HepG2 (cell line): Measurements from ENCODE around the gene PRXL2A. TPM values are rescaled to one million over a fixed set of nuclear protein-coding genes. Genes with fewer than 3 reads are reported as not detected.

Experiments used
- ADNP ChIP-seq: sonication (generic); formaldehyde crosslinking; IDR thresholded peaks from 2 replicates; pipeline ENCODE4 v1.4.0; 2020; ENCODE audit warnings: missing genetic modification reagents
- ATF6 ChIP-seq: sonication (generic); formaldehyde crosslinking; conservative IDR thresholded peaks from 2 replicates; pipeline ENCODE4 v1.4.0; 2020; ENCODE audit warnings: missing genetic modification reagents
- CENPX ChIP-seq: sonication (generic); formaldehyde crosslinking; IDR thresholded peaks from 2 replicates; pipeline ENCODE4 v1.9.0; 2021; ENCODE audit warnings: mild to moderate bottlenecking, missing genetic modification reagents, moderate library complexity
- HDAC6 ChIP-seq: fragments of 200-600 bp; sonication (generic); IDR thresholded peaks from 2 replicates; pipeline ENCODE4 v1.7.0; 2017; ENCODE audit warnings: mild to moderate bottlenecking, antibody characterized with exemption, low read length, low read depth
- JUN ChIP-seq: sonication (generic); formaldehyde crosslinking; IDR thresholded peaks from 2 replicates; pipeline ENCODE4 v1.4.0; 2020; ENCODE audit warnings: mild to moderate bottlenecking, missing genetic modification reagents
- KMT2A ChIP-seq: sonication (generic); formaldehyde crosslinking; IDR thresholded peaks from 2 replicates; pipeline ENCODE4 v1.4.0; 2020; ENCODE audit warnings: missing genetic modification reagents
- NCOA1 ChIP-seq: sonication (generic); formaldehyde crosslinking; IDR thresholded peaks from 2 replicates; pipeline ENCODE4 v1.9.0; 2021; ENCODE audit warnings: missing genetic modification reagents
- TAF1 ChIP-seq: sonication (generic); formaldehyde crosslinking; IDR thresholded peaks from 2 replicates; pipeline ENCODE4 v1.4.0; 2020; ENCODE audit warnings: missing genetic modification reagents
- ZFX ChIP-seq: sonication (generic); formaldehyde crosslinking; IDR thresholded peaks from 2 replicates; pipeline ENCODE4 v1.4.0; 2020; ENCODE audit warnings: mild to moderate bottlenecking, low read depth, missing genetic modification reagents, moderate library complexity
- ZNF138 ChIP-seq: sonication (generic); formaldehyde crosslinking; IDR thresholded peaks from 2 replicates; pipeline ENCODE4 v1.5.0; 2020; ENCODE audit warnings: mild to moderate bottlenecking, low read depth, missing genetic modification reagents
- ZNF251 ChIP-seq: sonication (generic); formaldehyde crosslinking; IDR thresholded peaks from 2 replicates; pipeline ENCODE4 v1.9.0; 2021; ENCODE audit warnings: mild to moderate bottlenecking, missing genetic modification reagents
- ZNF30 ChIP-seq: sonication (generic); formaldehyde crosslinking; IDR thresholded peaks from 2 replicates; pipeline ENCODE4 v1.5.0; 2020; ENCODE audit warnings: mild to moderate bottlenecking, missing genetic modification reagents
- ZNF430 ChIP-seq: sonication (generic); formaldehyde crosslinking; IDR thresholded peaks from 2 replicates; pipeline ENCODE4 v1.9.0; 2021; ENCODE audit warnings: mild to moderate bottlenecking, missing genetic modification reagents
- ZNF460 ChIP-seq: sonication (generic); formaldehyde crosslinking; IDR thresholded peaks from 2 replicates; pipeline ENCODE4 v1.5.1; 2020; ENCODE audit warnings: missing genetic modification reagents, mild to moderate bottlenecking, borderline replicate concordance
- ZNF501 ChIP-seq: sonication (generic); formaldehyde crosslinking; IDR thresholded peaks from 2 replicates; pipeline ENCODE4 v1.5.1; 2020; ENCODE audit warnings: mild to moderate bottlenecking, moderate library complexity, missing genetic modification reagents
- ZNF704 ChIP-seq: sonication (generic); formaldehyde crosslinking; IDR thresholded peaks from 2 replicates; pipeline ENCODE4 v1.8.1; 2023; ENCODE audit warnings: mild to moderate bottlenecking, inconsistent platforms, moderate library complexity, missing genetic modification reagents, borderline replicate concordance
- polyA plus RNA-seq, 8 experiments: library from polyadenylated mRNA; depleted of rRNA in 3 of 8; stranded (reverse) in 7 of 8; unstranded in 1 of 8; fragments of >200 nt; fragmentation: Illumina TruSeq in 4 of 8; extraction: Trizol in 4 of 8; gene quantifications; 2 replicates each; pipeline versions ENCODE4 v1.2.1 to v1.2.3, GENCODE V29; 2011 to 2016; ENCODE audit warnings: low read depth in 4 of 8, missing spikeins in 1 of 8, mixed read lengths in 1 of 8; ENCODE audit not compliant: insufficient read depth in 1 of 8
- total RNA-seq, 5 experiments: library from RNA; depleted of rRNA; stranded (reverse); fragments of >200 nt; fragmentation: Illumina TruSeq; extraction: Trizol; gene quantifications; 2 replicates each; pipeline ENCODE4 v1.2.3, GENCODE V29; 2016; ENCODE audit warnings: low read depth in 1 of 5
- TF ChIP-seq, protein P1 (sequence below): sonication (generic); formaldehyde crosslinking; IDR thresholded peaks from 2 replicates; pipeline ENCODE4 v1.4.0; 2020; ENCODE audit warnings: missing genetic modification reagents
- TF ChIP-seq, protein P2 (sequence below): fragments of 450-650 bp; IDR thresholded peaks from 2 replicates; pipeline ENCODE4 v1.6.1; 2017
- TF ChIP-seq, protein P3 (sequence below): sonication (generic); formaldehyde crosslinking; conservative IDR thresholded peaks from 2 replicates; pipeline ENCODE4 v1.4.0; 2020; ENCODE audit warnings: missing genetic modification reagents

The PRXL2A gene
- total and polyA plus RNA-seq, 2 of the 13 experiments (the other 11 are each of a cell fraction or from before 2014, with no cell fraction given): 43.9 to 79.9 TPM

GRCh38 chr10:80408242-80409101, at the start of gene PRXL2A (continued):
- TF ChIP-seq, protein P1, sequence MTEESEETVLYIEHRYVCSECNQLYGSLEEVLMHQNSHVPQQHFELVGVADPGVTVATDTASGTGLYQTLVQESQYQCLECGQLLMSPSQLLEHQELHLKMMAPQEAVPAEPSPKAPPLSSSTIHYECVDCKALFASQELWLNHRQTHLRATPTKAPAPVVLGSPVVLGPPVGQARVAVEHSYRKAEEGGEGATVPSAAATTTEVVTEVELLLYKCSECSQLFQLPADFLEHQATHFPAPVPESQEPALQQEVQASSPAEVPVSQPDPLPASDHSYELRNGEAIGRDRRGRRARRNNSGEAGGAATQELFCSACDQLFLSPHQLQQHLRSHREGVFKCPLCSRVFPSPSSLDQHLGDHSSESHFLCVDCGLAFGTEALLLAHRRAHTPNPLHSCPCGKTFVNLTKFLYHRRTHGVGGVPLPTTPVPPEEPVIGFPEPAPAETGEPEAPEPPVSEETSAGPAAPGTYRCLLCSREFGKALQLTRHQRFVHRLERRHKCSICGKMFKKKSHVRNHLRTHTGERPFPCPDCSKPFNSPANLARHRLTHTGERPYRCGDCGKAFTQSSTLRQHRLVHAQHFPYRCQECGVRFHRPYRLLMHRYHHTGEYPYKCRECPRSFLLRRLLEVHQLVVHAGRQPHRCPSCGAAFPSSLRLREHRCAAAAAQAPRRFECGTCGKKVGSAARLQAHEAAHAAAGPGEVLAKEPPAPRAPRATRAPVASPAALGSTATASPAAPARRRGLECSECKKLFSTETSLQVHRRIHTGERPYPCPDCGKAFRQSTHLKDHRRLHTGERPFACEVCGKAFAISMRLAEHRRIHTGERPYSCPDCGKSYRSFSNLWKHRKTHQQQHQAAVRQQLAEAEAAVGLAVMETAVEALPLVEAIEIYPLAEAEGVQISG (CRISPR knock-in tag): peak; percentile 53
- no peak for TF ChIP-seq JUN (CRISPR knock-in tag)
- peak; percentile 83 for TF ChIP-seq ZFX (CRISPR knock-in tag)
- TF ChIP-seq ATF6: no peak; the same call in 1 of the 2 replicates
- TF ChIP-seq KMT2A: 0 out of 2 replicates have a peak, but pooled peaks have one; percentile 44
- TF ChIP-seq ZNF501: peak; percentile 45; the same call in 1 of the 2 replicates
- TF ChIP-seq ZNF30 (CRISPR knock-in tag): no peak
- 0 out of 2 replicates have a peak, but pooled peaks have one; percentile 63 for TF ChIP-seq ZNF704
- no peak for TF ChIP-seq ZNF460
- no peak for TF ChIP-seq ZNF138 (CRISPR knock-in tag)
- 0 out of 2 replicates have a peak, but pooled peaks have one; percentile 43 for TF ChIP-seq NCOA1 (CRISPR knock-in tag)
- TF ChIP-seq ZNF430 (CRISPR knock-in tag): peak; percentile 75; the same call in 1 of the 2 replicates
- peak; percentile 93 for TF ChIP-seq TAF1 (CRISPR knock-in tag)
- no peak for TF ChIP-seq CENPX (CRISPR knock-in tag)
- TF ChIP-seq ADNP (CRISPR knock-in tag): no peak
- TF ChIP-seq, protein P2, sequence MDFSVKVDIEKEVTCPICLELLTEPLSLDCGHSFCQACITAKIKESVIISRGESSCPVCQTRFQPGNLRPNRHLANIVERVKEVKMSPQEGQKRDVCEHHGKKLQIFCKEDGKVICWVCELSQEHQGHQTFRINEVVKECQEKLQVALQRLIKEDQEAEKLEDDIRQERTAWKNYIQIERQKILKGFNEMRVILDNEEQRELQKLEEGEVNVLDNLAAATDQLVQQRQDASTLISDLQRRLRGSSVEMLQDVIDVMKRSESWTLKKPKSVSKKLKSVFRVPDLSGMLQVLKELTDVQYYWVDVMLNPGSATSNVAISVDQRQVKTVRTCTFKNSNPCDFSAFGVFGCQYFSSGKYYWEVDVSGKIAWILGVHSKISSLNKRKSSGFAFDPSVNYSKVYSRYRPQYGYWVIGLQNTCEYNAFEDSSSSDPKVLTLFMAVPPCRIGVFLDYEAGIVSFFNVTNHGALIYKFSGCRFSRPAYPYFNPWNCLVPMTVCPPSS: no peak
- TF ChIP-seq HDAC6: no peak
- no peak for TF ChIP-seq ZNF251 (CRISPR knock-in tag)
- TF ChIP-seq, protein P3, sequence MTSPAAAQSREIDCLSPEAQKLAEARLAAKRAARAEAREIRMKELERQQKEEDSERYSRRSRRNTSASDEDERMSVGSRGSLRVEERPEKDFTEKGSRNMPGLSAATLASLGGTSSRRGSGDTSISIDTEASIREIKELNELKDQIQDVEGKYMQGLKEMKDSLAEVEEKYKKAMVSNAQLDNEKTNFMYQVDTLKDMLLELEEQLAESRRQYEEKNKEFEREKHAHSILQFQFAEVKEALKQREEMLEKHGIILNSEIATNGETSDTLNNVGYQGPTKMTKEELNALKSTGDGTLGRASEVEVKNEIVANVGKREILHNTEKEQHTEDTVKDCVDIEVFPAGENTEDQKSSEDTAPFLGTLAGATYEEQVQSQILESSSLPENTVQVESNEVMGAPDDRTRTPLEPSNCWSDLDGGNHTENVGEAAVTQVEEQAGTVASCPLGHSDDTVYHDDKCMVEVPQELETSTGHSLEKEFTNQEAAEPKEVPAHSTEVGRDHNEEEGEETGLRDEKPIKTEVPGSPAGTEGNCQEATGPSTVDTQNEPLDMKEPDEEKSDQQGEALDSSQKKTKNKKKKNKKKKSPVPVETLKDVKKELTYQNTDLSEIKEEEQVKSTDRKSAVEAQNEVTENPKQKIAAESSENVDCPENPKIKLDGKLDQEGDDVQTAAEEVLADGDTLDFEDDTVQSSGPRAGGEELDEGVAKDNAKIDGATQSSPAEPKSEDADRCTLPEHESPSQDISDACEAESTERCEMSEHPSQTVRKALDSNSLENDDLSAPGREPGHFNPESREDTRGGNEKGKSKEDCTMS: no peak
